GM12872 (cell line): Measurements from ENCODE around the gene MSI2.

Experiments
- TF ChIP-seq, protein P1 (sequence below): IDR thresholded peaks from 3 replicates; pipeline ENCODE4 v1.5.1; 2011; ENCODE audit warnings: low read depth, mild to moderate bottlenecking, low read length, moderate library complexity; ENCODE audit not compliant: insufficient read depth

Gene MSI2

DNA sequence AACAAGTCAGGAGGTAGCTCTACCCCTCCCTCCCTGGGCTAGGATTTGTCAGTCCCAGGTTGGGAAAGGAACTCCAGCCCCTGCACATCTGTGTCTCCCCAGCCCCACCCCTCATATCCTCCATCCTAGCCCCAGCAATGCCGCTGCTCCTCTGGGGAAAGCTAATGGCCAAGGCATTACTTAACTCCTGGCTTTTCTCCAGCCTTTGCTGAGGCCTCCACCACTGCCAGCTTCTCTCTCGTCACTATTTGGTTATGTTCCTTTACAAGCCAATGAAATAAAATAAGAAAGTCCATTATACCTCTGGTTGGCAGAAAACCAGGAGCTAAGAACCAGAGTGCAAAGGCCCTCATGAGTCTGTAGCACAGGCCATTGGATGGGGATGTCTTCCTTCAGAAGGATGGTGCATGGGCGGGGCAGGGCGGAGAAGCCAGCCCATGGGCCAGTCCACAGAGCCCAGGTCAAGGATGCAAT, 317.8 kb downstream of the MSI2 start:
- TF ChIP-seq, protein P1, sequence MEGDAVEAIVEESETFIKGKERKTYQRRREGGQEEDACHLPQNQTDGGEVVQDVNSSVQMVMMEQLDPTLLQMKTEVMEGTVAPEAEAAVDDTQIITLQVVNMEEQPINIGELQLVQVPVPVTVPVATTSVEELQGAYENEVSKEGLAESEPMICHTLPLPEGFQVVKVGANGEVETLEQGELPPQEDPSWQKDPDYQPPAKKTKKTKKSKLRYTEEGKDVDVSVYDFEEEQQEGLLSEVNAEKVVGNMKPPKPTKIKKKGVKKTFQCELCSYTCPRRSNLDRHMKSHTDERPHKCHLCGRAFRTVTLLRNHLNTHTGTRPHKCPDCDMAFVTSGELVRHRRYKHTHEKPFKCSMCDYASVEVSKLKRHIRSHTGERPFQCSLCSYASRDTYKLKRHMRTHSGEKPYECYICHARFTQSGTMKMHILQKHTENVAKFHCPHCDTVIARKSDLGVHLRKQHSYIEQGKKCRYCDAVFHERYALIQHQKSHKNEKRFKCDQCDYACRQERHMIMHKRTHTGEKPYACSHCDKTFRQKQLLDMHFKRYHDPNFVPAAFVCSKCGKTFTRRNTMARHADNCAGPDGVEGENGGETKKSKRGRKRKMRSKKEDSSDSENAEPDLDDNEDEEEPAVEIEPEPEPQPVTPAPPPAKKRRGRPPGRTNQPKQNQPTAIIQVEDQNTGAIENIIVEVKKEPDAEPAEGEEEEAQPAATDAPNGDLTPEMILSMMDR = no peak

DNA sequence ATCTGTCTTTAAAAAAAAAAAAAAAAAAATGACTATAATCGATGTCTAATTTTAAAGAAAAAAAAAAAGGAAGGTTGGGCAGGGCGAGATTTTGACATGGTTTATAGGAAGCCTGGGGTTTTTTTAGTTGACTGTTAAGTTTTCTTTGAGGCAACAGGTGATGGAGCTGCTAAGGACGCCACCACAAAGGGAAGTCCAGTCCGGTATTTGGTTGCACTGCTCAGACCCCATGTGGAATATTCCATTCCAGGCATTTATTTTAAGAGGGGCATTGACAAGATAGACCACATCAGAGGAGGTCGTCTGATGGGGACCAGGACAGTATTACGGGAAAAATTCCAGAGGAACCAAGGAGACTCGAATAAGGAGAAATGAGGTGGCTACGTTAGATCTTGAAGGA, 320.4 kb downstream of the MSI2 start:
- TF ChIP-seq, protein P1 = no peak

GRCh38 chr17:57577751-57578607, 321.7 kb downstream of the MSI2 start:
- TF ChIP-seq, protein P1 = no peak

GRCh38 chr17:57578608-57579225, 322.4 kb downstream of the MSI2 start:
- TF ChIP-seq, protein P1 = no peak

DNA sequence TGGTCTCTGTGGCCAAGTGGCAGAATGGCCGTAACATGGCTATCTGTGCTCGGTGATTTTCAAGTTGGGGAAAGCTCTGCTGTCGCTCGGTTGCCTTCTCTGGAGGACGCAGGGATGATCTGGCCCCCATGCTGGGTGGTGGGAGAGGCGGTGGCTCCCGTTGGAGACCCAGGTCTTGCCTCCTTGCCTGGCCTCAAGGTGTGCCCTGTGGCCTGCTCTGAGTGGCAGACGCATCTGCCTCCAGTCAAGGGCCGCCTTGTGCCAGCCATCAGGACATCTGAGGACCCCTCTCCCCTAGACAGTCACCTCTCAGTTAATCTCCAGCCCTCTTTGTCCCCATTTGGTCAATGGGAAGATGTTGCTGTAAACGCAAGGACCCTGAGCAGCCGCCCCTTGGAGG, 322.9 kb downstream of the MSI2 start:
- TF ChIP-seq, protein P1 = no peak

GRCh38 chr17:57580055-57580739, 323.9 kb downstream of the MSI2 start:
- TF ChIP-seq, protein P1 = no peak
